ENCODE results near the gene SINHCAF. TPM values are rescaled to one million over a fixed set of nuclear protein-coding genes. Genes with fewer than 3 reads are reported as not detected.

SINHCAF gene
- total RNA-seq, 1 experiment from 2014 or later, result 68.8 TPM

DNA sequence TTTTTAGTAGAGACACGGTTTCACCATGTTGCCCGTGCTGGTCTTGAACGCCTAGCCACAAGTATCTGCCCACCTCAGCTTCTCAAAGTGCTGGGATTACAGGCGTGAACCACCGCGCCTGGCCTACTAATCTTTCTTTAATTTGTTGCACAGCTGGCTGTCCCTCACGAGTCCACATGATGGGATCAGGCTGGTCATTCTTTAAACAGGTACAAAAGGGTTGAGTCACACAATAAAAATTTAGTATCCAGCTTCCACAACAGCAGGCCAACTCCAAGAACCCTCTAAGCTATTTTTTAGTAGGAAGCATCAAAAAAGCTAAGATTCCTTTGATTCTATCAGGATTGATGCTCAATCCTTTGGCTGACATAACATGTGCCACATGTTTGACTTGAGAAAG, 17.8 kb downstream of the SINHCAF start:
- in situ Hi-C loops (cut with HindIII; ENCODE audit: low pct_unique_long_range_greater_than_20kb, low sequenced_read_pairs) (no loop called here), intact Hi-C loops (cut with micrococcal nuclease; ENCODE audit: unreplicated experiment) (no loop called here)
- CTCF ChIA-PET, result no interaction called here
- no TSS peak for BruUV-seq (replicated peaks)
- no peak overlapping the region for H3K27ac ChIP-seq (ENCODE audit: low read length)
- H3K36me3 ChIP-seq (ENCODE audit: control insufficient read depth, insufficient read depth, low read length), result no peaks in the 10 kb centered on the region
- H3K27me3 ChIP-seq (ENCODE audit: control insufficient read depth, insufficient read depth, low read length), result no peaks in the 10 kb centered on the region
- POLR2A ChIA-PET, result interaction anchor here (0.7 kb wide), 1 partner anchor 13 kb away, joined by 3 read pairs; no protein-coding TSS in a partner anchor
- H3K4me3 ChIP-seq (ENCODE audit: low read depth in 2 of 2, low read length in 2 of 2), result no peak overlapping the region
- DNase-seq (ENCODE audit: low read depth, low spot score) (no peak), ATAC-seq (no peak)
- no peaks in the 10 kb centered on the region for H3K9me3 ChIP-seq (ENCODE audit: control insufficient read depth, insufficient read depth, low read depth, low read length)
- TF ChIP-seq, protein P1, sequence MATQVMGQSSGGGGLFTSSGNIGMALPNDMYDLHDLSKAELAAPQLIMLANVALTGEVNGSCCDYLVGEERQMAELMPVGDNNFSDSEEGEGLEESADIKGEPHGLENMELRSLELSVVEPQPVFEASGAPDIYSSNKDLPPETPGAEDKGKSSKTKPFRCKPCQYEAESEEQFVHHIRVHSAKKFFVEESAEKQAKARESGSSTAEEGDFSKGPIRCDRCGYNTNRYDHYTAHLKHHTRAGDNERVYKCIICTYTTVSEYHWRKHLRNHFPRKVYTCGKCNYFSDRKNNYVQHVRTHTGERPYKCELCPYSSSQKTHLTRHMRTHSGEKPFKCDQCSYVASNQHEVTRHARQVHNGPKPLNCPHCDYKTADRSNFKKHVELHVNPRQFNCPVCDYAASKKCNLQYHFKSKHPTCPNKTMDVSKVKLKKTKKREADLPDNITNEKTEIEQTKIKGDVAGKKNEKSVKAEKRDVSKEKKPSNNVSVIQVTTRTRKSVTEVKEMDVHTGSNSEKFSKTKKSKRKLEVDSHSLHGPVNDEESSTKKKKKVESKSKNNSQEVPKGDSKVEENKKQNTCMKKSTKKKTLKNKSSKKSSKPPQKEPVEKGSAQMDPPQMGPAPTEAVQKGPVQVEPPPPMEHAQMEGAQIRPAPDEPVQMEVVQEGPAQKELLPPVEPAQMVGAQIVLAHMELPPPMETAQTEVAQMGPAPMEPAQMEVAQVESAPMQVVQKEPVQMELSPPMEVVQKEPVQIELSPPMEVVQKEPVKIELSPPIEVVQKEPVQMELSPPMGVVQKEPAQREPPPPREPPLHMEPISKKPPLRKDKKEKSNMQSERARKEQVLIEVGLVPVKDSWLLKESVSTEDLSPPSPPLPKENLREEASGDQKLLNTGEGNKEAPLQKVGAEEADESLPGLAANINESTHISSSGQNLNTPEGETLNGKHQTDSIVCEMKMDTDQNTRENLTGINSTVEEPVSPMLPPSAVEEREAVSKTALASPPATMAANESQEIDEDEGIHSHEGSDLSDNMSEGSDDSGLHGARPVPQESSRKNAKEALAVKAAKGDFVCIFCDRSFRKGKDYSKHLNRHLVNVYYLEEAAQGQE (IDR thresholded peaks at IDR 0.05; ENCODE audit: insufficient read depth in 1 of 2, low read depth in 2 of 2, low read length in 1 of 2), result no peak
- no peak for TF ChIP-seq SIN3A (IDR thresholded peaks at IDR 0.05; ENCODE audit: borderline replicate concordance, insufficient read depth, low read depth, low read length)
- TF ChIP-seq POLR2AphosphoS5 (IDR thresholded peaks at IDR 0.05; ENCODE audit: low read depth, low read length), result no peak
- TF ChIP-seq, protein P2, sequence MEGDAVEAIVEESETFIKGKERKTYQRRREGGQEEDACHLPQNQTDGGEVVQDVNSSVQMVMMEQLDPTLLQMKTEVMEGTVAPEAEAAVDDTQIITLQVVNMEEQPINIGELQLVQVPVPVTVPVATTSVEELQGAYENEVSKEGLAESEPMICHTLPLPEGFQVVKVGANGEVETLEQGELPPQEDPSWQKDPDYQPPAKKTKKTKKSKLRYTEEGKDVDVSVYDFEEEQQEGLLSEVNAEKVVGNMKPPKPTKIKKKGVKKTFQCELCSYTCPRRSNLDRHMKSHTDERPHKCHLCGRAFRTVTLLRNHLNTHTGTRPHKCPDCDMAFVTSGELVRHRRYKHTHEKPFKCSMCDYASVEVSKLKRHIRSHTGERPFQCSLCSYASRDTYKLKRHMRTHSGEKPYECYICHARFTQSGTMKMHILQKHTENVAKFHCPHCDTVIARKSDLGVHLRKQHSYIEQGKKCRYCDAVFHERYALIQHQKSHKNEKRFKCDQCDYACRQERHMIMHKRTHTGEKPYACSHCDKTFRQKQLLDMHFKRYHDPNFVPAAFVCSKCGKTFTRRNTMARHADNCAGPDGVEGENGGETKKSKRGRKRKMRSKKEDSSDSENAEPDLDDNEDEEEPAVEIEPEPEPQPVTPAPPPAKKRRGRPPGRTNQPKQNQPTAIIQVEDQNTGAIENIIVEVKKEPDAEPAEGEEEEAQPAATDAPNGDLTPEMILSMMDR (IDR thresholded peaks at IDR 0.05), result no peak
- no peak for TF ChIP-seq TCF7L2 (IDR thresholded peaks at IDR 0.05; ENCODE audit: low read depth, low read length)
- H3K4me1 ChIP-seq (ENCODE audit: control insufficient read depth, insufficient read depth, low read length), result no peaks in the 10 kb centered on the region

DNA sequence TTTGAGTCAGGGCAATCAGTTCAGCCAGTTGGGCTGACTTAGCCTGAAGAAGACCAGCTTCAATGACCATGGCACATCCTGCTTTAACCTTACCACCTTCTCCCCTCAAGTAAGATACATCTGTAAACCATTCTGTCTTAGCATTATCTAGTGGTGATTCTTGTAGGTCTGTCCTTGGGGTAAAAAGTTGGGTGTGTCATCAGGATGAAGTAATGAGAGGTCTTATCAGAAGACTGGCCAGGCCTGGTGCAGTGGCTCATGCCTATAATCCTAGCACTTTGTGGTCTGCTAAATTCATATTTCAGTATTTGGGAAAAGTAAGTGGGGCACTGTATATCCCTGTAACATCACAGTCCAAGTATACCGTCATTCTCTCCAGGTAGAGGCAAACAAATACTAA, 19.1 kb downstream of the SINHCAF start:
- no peaks in the 10 kb centered on the region for H3K4me1 ChIP-seq (ENCODE audit: control insufficient read depth, insufficient read depth, low read length)
- no TSS peak for BruUV-seq (replicated peaks)
- CTCF ChIA-PET, result no interaction called here
- no peaks in the 10 kb centered on the region for H3K27me3 ChIP-seq (ENCODE audit: control insufficient read depth, insufficient read depth, low read length)
- no peak for ATAC-seq
- no peak overlapping the region for H3K27ac ChIP-seq (ENCODE audit: low read length)
- no peaks in the 10 kb centered on the region for H3K9me3 ChIP-seq (ENCODE audit: control insufficient read depth, insufficient read depth, low read depth, low read length)
- in situ Hi-C loops (cut with HindIII; ENCODE audit: low pct_unique_long_range_greater_than_20kb, low sequenced_read_pairs) (no loop called here), intact Hi-C loops (cut with micrococcal nuclease; ENCODE audit: unreplicated experiment) (no loop called here)
- H3K4me3 ChIP-seq (ENCODE audit: low read depth in 2 of 2, low read length in 2 of 2), result no peak overlapping the region
- peaks cover 4% of the 10 kb centered on the region; the same call in 1 of the 2 replicates for H3K36me3 ChIP-seq (ENCODE audit: control insufficient read depth, insufficient read depth, low read length)
- POLR2A ChIA-PET, result no interaction called here
- TF ChIP-seq, protein P2 (IDR thresholded peaks at IDR 0.05), result no peak
- TF ChIP-seq POLR2AphosphoS5 (IDR thresholded peaks at IDR 0.05; ENCODE audit: low read depth, low read length), result no peak
- TF ChIP-seq SIN3A (IDR thresholded peaks at IDR 0.05; ENCODE audit: borderline replicate concordance, insufficient read depth, low read depth, low read length), result no peak
- TF ChIP-seq, protein P1 (IDR thresholded peaks at IDR 0.05; ENCODE audit: insufficient read depth in 1 of 2, low read depth in 2 of 2, low read length in 1 of 2), result no peak
- TF ChIP-seq TCF7L2 (IDR thresholded peaks at IDR 0.05; ENCODE audit: low read depth, low read length), result no peak
- DNase-seq (ENCODE audit: low read depth, low spot score), result no peak

Data from Panc1 (cell line).